ENCODE data around the gene GTF3C6.
"Not testable (repeated sequence)": the region's sequence is repeated elsewhere in the genome, so short reads cannot be mapped to it uniquely, and the experiment has no call there.

The GTF3C6 gene

DNA sequence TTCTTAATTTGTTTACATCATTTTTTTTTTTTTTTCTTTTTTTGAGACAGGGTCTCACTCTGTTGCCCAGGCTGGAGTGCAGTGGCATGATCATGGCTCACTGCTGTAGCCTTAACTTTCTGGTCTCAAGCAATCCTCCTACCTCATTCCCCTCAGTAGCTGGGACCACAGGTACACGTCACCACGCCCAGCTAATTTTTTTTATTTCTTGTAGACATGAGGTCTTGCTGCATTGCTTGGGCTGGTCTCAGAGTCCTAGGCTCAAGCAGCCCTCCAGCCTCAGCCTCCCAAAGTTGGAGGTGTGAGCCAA lies 53.6 kb downstream of the GTF3C6 start:
- ChIA-PET POLR2A (no interaction called here), CTCF (interaction anchor here (0.9 to 5.1 kb wide), 21 partner anchors 9 to 1031 kb away, joined by 3 to 67 read pairs (median 7); a partner anchor contains a TSS)
- H3K4me3 ChIP-seq (ENCODE audit: low read depth, low read length): no peak overlapping the region
- no peak for DNase-seq (ENCODE audit: low read depth, low spot score)
- TF ChIP-seq CTCF (IDR thresholded peaks at IDR 0.05; ENCODE audit: insufficient read depth, low read length, missing control alignments): no peak

DNA sequence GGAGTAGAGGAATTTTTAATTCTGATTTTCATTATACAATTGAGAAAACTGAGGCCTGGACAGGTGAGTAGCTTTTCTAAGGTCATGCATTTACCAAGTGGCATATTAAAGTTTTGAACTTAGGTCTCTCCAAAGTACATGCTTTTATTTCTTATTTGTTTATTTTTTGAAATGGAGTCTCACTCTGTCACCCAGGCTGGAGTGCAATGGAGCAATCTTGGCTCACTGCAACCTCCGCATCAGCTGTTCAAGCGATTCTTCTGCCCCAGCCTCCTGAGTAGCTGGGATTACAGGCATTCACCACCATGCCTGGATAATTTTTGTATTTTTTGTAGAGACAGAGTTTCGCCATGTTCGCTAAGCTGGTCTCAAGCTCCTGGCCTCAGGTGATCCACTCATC lies 54.0 kb downstream of the GTF3C6 start:
- POLR2A ChIA-PET; DNase-seq (ENCODE audit: low read depth, low spot score); H3K4me3 ChIP-seq (ENCODE audit: low read depth, low read length): not testable (repeated sequence)
- CTCF ChIA-PET: interaction anchor here (0.9 to 5.1 kb wide), 15 partner anchors 10 to 486 kb away, joined by 3 to 67 read pairs (median 7); a partner anchor contains a TSS

DNA sequence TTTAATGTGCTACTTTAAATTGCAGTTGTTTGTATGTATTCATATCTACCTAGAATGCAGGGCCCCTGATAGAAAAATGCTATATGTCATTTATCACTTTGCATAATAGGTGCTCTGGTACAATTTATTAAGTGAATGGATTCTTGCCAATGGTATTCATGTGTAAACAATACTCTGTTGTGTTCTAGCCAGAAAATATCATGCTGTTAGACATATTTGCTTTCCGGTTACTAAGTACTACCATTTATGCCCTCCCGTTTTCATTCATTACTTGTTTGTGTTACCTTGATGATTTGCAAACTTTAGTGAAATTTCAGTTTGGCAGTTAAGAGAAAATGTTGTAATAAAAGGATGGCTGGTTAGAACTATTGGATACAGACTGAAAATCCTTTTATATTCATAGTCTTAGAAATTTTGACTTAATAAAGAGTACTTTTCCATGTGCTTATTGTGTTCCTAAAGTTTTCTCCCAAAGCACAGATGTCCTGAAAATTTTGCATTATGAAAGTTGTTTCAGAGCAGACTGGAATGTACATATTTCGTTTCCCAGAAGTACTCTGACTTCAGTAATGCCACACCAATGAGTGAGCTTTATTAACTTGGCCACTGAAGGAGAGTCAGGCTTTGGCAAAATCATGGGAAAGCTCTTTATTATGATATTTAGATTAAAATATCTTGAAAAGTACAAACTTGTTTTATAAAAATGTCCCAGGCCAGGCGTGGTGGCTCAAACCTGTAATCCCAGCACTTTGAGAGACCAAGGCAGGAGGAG lies 54.8 kb downstream of the GTF3C6 start:
- CTCF ChIA-PET: interaction anchor here (1.0 to 5.1 kb wide), 8 partner anchors 9 to 243 kb away, joined by 3 to 67 read pairs (median 13); no protein-coding TSS in a partner anchor
- no peak for TF ChIP-seq CTCF (IDR thresholded peaks at IDR 0.05; ENCODE audit: insufficient read depth, low read length, missing control alignments)
- POLR2A ChIA-PET: no interaction called here
- H3K4me3 ChIP-seq (ENCODE audit: low read depth, low read length): no peak overlapping the region
- no peak for DNase-seq (ENCODE audit: low read depth, low spot score)

GRCh38 chr6:111015389-111016124 lies 57.1 kb downstream of the GTF3C6 start:
- TF ChIP-seq CTCF (IDR thresholded peaks at IDR 0.05; ENCODE audit: insufficient read depth, low read length, missing control alignments): no peak
- H3K4me3 ChIP-seq (ENCODE audit: low read depth, low read length): no peak overlapping the region
- ChIA-PET POLR2A (no interaction called here), CTCF (no interaction called here)
- no peak for DNase-seq (ENCODE audit: low read depth, low spot score)

GRCh38 chr6:111017241-111017640 lies 58.7 kb downstream of the GTF3C6 start:
- CTCF ChIA-PET; DNase-seq (ENCODE audit: low read depth, low spot score); POLR2A ChIA-PET; H3K4me3 ChIP-seq (ENCODE audit: low read depth, low read length): not testable (repeated sequence)
